ENCODE measurements around the gene DR1. TPM values are rescaled to one million over a fixed set of nuclear protein-coding genes. Genes with fewer than 3 reads are reported as not detected.

Gene DR1
- total RNA-seq, 4 donors from 2014 or later = 28.3 to 34.2 (median 31.1) TPM

- TF ChIP-seq CTCF (IDR thresholded peaks at IDR 0.05; ENCODE audit: low read depth) = no peak
Measured at GRCh38 chr1:93328809-93329760, 16.6 kb upstream of the DR1 start.

- no peak for TF ChIP-seq CTCF (IDR thresholded peaks at IDR 0.05; ENCODE audit: low read depth)
Measured at GRCh38 chr1:93330196-93330595, 15.5 kb upstream of the DR1 start.

- TF ChIP-seq CTCF (IDR thresholded peaks at IDR 0.05; ENCODE audit: low read depth) = no peak
Measured at GRCh38 chr1:93330617-93331016, 15.1 kb upstream of the DR1 start.

GRCh38 chr1:93331412-93331811 lies 14.3 kb upstream of the DR1 start:
- TF ChIP-seq CTCF (IDR thresholded peaks at IDR 0.05; ENCODE audit: low read depth) = no peak

GRCh38 chr1:93332368-93332767 lies 13.3 kb upstream of the DR1 start:
- TF ChIP-seq CTCF (IDR thresholded peaks at IDR 0.05; ENCODE audit: low read depth) = no peak

- TF ChIP-seq CTCF (IDR thresholded peaks at IDR 0.05; ENCODE audit: low read depth) = no peak
Measured at GRCh38 chr1:93338387-93339146, 7.1 kb upstream of the DR1 start.

- no peak for TF ChIP-seq CTCF (IDR thresholded peaks at IDR 0.05; ENCODE audit: low read depth)
Measured at GRCh38 chr1:93339171-93339697, 6.5 kb upstream of the DR1 start.

Data from subcutaneous adipose tissue (tissue), 4 donors.